Endothelial cell of umbilical vein (primary cell): Measurements from ENCODE around the gene IL22RA1. TPM values are rescaled to one million over a fixed set of nuclear protein-coding genes. Genes with fewer than 3 reads are reported as not detected.

ENCODE experiments used
- BruUV-seq: library from RNA; stranded (reverse); fragments of 400-500 nt; replicated peaks from 2 replicates; lab custom pipeline; 2021; lab: Mats Ljungman, UMichigan
- CTCF ChIA-PET: fragments of 300-600, 350-600 bp; sonication (Branson Sonifier 250); formaldehyde crosslinking; loops from one replicate; lab custom pipeline; 2021; ENCODE audit warnings: antibody characterized with exemption, inconsistent platforms; lab: Charles Lee
- POLR2A ChIA-PET: fragments of 300-600, 350-600 bp; sonication (Branson Sonifier 250); formaldehyde crosslinking; loops from one replicate; lab custom pipeline; 2021; ENCODE audit warnings: antibody characterized with exemption, inconsistent platforms; lab: Charles Lee
- DNase-seq: peaks from one replicate; pipeline ENCODE4 v3.0.0-alpha.2; 2011; ENCODE audit warnings: low read depth, low spot score
- FAIRE-seq: peaks from 2 replicates; lab custom pipeline; 2011; peaks lifted over from hg19 to GRCh38; lab: Jason Lieb, UNC
- H2AFZ ChIP-seq: 2 replicates; pipeline ENCODE4 v1.6.0; 2012; ENCODE audit warnings: low read depth, low read length, control low read depth, inconsistent platforms
- H3K27ac ChIP-seq: 2 replicates; pipeline ENCODE4 v1.5.1; 2011; ENCODE audit warnings: low read depth, mild to moderate bottlenecking, control low read depth, low read length, moderate library complexity; ENCODE audit not compliant: insufficient read depth
- H3K27me3 ChIP-seq, 2 experiments: 2 replicates each; pipeline versions ENCODE4 v1.6.0 to v1.6.1; 2011; ENCODE audit warnings: low read length in 2 of 2, mixed read lengths in 1 of 2; ENCODE audit not compliant: control insufficient read depth in 2 of 2, insufficient read depth in 2 of 2
- H3K36me3 ChIP-seq, 2 experiments: 2 replicates in 1 of 2; 3 replicates in 1 of 2; pipeline ENCODE4 v1.5.1; 2011; ENCODE audit warnings: low read length in 2 of 2, mild to moderate bottlenecking in 1 of 2, moderate library complexity in 1 of 2; ENCODE audit not compliant: control insufficient read depth in 2 of 2, insufficient read depth in 2 of 2; ENCODE audit errors: extremely low read depth in 1 of 2
- H3K4me1 ChIP-seq: 3 replicates; pipeline ENCODE4 v1.5.1; 2011; ENCODE audit warnings: mild to moderate bottlenecking, low read length; ENCODE audit not compliant: control insufficient read depth, insufficient read depth; ENCODE audit errors: extremely low read depth
- H3K4me2 ChIP-seq: 2 replicates; pipeline ENCODE4 v1.6.1; 2011; ENCODE audit warnings: low read length, control low read depth, mixed read lengths; ENCODE audit not compliant: insufficient read depth
- H3K4me3 ChIP-seq, 3 experiments: fragments of 200-600 bp in 1 of 3; sonication (generic), shearing (Covaris generic) in 1 of 3; replicated peaks in 1 of 3; 2 replicates each; pipeline ENCODE4 v1.5.1; 2011 to 2016; ENCODE audit warnings: control low read depth in 3 of 3, low read length in 3 of 3, mild to moderate bottlenecking in 2 of 3, inconsistent platforms in 1 of 3, low read depth in 1 of 3, moderate library complexity in 1 of 3; ENCODE audit not compliant: insufficient read depth in 1 of 3
- H3K79me2 ChIP-seq: 2 replicates; pipeline ENCODE4 v1.6.0; 2012; ENCODE audit warnings: low read length, inconsistent platforms; ENCODE audit not compliant: control insufficient read depth, insufficient read depth
- H3K9ac ChIP-seq: replicated peaks from 2 replicates; pipeline ENCODE3; 2011; ENCODE audit warnings: low read length, control low read depth; ENCODE audit not compliant: insufficient read depth; ENCODE audit errors: extremely low read depth
- H3K9me1 ChIP-seq: replicated peaks from 3 replicates; pipeline ENCODE4 v1.6.0; 2011; ENCODE audit warnings: mild to moderate bottlenecking, low read length; ENCODE audit not compliant: control insufficient read depth, insufficient read depth; ENCODE audit errors: extremely low read depth
- H3K9me3 ChIP-seq: replicated peaks from 2 replicates; pipeline ENCODE4 v1.5.1; 2012; ENCODE audit warnings: low read length, inconsistent platforms; ENCODE audit not compliant: control insufficient read depth, insufficient read depth
- H4K20me1 ChIP-seq: replicated peaks from 2 replicates; pipeline ENCODE3; 2011; ENCODE audit warnings: mild to moderate bottlenecking, low read length; ENCODE audit not compliant: control insufficient read depth, insufficient read depth; ENCODE audit errors: extremely low read depth
- CTCF ChIP-seq, 2 donors: IDR thresholded peaks; 1 replicate in 1 of 2; 2 replicates in 1 of 2; pipeline ENCODE4 v1.5.1; 2011; ENCODE audit warnings: low read length in 2 of 2, mild to moderate bottlenecking in 2 of 2, moderate library complexity in 2 of 2, control low read depth in 1 of 2, inconsistent platforms in 1 of 2, low read depth in 1 of 2; ENCODE audit not compliant: insufficient read depth in 1 of 2; ENCODE audit errors: extremely low read depth in 1 of 2
- EZH2 ChIP-seq: IDR thresholded peaks from 2 replicates; pipeline ENCODE4 v1.6.1; 2012; ENCODE audit warnings: borderline replicate concordance, low read depth, mild to moderate bottlenecking, moderate library complexity, low read length, inconsistent platforms; ENCODE audit not compliant: severe bottlenecking
- FOS ChIP-seq: IDR thresholded peaks from 2 replicates; pipeline ENCODE4 v1.6.1; 2011; ENCODE audit warnings: mild to moderate bottlenecking, low read length, moderate library complexity, borderline replicate concordance; ENCODE audit not compliant: insufficient read depth
- GATA2 ChIP-seq: IDR thresholded peaks from 2 replicates; pipeline ENCODE4 v1.7.0; 2011; ENCODE audit warnings: low read depth, mild to moderate bottlenecking, moderate library complexity, mixed read lengths, low read length; ENCODE audit not compliant: insufficient read length, insufficient read depth
- JUN ChIP-seq: IDR thresholded peaks from 2 replicates; pipeline ENCODE4 v1.6.1; 2011; ENCODE audit warnings: borderline replicate concordance, low read depth; ENCODE audit not compliant: insufficient read length, insufficient read depth
- MAX ChIP-seq: IDR thresholded peaks from 2 replicates; pipeline ENCODE4 v1.6.1; 2011; ENCODE audit not compliant: insufficient read depth, insufficient read length
- MYC ChIP-seq: IDR thresholded peaks from one replicate; pipeline ENCODE4 v1.6.1; 2011; ENCODE audit warnings: mild to moderate bottlenecking, low read depth, low read length
- POLR2A ChIP-seq: IDR thresholded peaks from 2 replicates; pipeline ENCODE4 v1.6.1; 2012; ENCODE audit warnings: low read depth, mild to moderate bottlenecking, control low read depth, low read length
- POLR2AphosphoS5 ChIP-seq: IDR thresholded peaks from 2 replicates; pipeline ENCODE4 v1.6.1; 2012; ENCODE audit warnings: low read depth, mild to moderate bottlenecking, control low read depth, low read length, moderate library complexity; ENCODE audit not compliant: insufficient read depth
- dilution Hi-C: fragments of 300-500 bp; cut with MboI; formaldehyde crosslinking; loops from one replicate; pipeline ENCODE4 v1.15.0; 2019; ENCODE audit warnings: low sequenced_read_pairs; ENCODE audit not compliant: extremely low pct_ligation_motif_present
- intact Hi-C: fragments of 100-400 bp; cut with micrococcal nuclease; formaldehyde crosslinking; loops from one replicate; pipeline ENCODE4 v1.10.0; 2022
- polyA plus RNA-seq, 4 experiments: library from polyadenylated mRNA; depleted of rRNA in 3 of 4; stranded (reverse) in 3 of 4; unstranded in 1 of 4; fragments of >200 nt; gene quantifications; 2 replicates each; pipeline versions ENCODE4 v1.2.1 to v1.2.3, GENCODE V29; 2011 to 2012; ENCODE audit warnings: missing spikeins in 1 of 4
- total RNA-seq: library from RNA; stranded (reverse); gene quantifications from 2 replicates; pipeline ENCODE4 v1.2.3, GENCODE V29; 2021

IL22RA1 gene
- total and polyA plus RNA-seq, 2 donors (not counting 3 experiments of a cell fraction or from before 2014, with no cell fraction given), result not detected

- intact Hi-C loops (no loop called here), dilution Hi-C loops (no loop called here)
- Histone ChIP-seq H3K27me3 (peaks cover 0 to 2% of the 10 kb centered on the region in 2 experiments), H3K9ac (no peak overlapping the region), H3K36me3 (no peaks in the 10 kb centered on the region), H3K9me1 (no peaks in the 10 kb centered on the region), H2AFZ (no peak overlapping the region), H3K79me2 (no peaks in the 10 kb centered on the region), H3K9me3 (no peaks in the 10 kb centered on the region), H3K4me1 (no peaks in the 10 kb centered on the region), H3K27ac (no peak overlapping the region), H3K4me2 (no peak overlapping the region), H4K20me1 (no peaks in the 10 kb centered on the region), H3K4me3 (no peak overlapping the region)
- no TSS peak for BruUV-seq
- no peak for TF ChIP-seq MAX
- no peak for TF ChIP-seq MYC
- no peak for TF ChIP-seq GATA2
- no peak for TF ChIP-seq POLR2A
- TF ChIP-seq FOS, result no peak
- TF ChIP-seq JUN, result no peak
- no peak for TF ChIP-seq POLR2AphosphoS5
- no peak for TF ChIP-seq EZH2
- TF ChIP-seq CTCF (IDR thresholded peaks at IDR 0.05; ENCODE audit: extremely low read depth in 1 of 2, insufficient read depth in 1 of 2, low read depth in 1 of 2, low read length in 2 of 2), result no peak
- ChIA-PET CTCF (no interaction called here), POLR2A (no interaction called here)
- DNase-seq (no peak), FAIRE-seq (no peak)
These were observed 56.5 kb downstream of the IL22RA1 start for GRCh38 chr1:24086466-24086865.
